GM18511 (cell line): Measurements from ENCODE around the gene BCAS1.

ENCODE experiments used
- ATAC-seq: cut with Tn5 transposase; IDR thresholded peaks from one replicate; pipeline ENCODE4 v1.9.1; 2021; ENCODE audit warnings: mild to moderate bottlenecking, moderate library complexity; ENCODE audit not compliant: unreplicated experiment

Gene BCAS1

DNA sequence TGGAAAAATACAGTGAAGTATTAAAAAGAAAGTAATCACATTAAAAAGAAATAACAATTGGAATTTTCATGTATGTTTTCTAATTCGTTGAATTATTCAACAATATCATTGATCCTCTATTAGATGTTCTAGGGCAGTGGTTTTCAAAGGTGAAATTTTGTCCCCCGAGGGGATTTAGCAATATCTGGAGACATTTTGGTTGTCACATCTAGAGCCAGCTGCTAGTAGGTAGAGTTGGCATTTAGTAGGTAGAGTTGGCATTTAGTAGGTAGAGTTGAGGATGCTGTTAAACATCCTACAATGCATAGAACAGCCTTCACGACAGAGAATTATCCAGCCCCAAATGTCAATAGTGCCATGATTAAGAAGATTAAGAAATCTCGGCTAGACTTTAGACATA lies 173.7 kb downstream of the BCAS1 start:
- no peak for ATAC-seq

DNA sequence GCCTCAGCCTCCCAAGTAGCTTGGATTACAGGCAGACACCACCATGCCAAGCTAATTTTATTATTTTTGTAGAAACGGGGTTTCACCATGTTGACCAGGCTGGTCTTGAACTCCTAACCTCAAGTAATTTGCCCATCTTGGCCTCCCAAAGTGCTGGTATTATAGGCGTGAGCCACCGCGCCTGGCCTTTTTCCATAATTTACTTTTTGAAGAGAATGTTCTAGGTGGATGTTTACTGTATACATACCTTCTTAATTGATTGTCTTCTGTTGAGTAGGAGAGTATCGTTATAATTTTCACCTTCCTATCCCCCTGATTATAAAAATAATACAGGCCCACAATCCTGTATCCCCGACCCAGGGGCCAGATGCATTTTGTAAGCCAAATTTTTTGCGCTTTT lies 174.4 kb downstream of the BCAS1 start:
- ATAC-seq = no peak

DNA sequence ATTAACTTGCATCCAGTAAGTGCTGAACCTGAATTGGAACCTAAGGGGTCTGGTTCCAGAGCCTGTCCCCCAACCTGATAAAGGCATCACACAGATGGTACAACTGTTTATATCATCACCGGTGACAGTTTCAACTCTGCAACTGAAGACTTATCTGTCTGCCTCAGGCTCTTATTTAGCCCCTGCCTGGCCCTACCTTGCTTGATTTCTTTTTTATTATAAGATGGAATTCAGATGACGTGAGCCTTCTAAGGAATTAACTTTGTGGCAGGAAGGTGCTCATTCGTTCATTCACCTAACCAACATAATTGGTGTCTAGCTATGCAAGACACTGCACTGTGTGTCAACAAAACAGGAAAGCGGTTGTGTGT lies 175.0 kb downstream of the BCAS1 start:
- ATAC-seq = no peak

DNA sequence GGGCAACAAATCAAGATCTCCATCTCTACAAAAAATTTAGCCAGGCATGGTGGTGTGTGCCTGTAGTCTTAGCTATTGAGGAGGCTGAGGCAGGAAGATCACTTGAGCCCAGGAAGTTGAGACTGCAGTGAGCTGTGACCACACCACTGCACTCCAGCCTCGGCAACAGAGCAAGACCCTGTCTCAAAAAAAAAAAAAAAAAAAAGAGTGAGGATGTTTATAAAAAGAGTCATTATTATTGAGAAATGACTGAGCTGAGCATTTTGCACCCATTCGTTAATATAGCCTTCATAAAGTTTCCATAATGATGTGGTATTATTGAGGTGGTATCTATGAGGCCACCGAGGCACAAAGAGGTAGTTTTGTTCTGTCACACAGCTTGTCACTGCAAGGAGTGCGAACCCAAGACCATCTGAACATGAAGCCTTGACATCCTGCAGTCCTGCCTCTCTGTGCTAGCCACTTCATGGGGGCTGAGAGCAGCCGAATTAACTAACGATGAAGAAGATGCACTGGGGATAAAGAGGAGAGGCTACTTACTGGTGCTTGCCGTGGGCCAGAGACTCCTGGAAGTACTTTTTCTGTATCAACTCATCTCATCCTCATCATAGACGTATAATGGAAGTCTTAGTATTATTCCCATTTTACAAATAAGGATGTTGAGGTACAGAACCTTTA lies 175.5 kb downstream of the BCAS1 start:
- no peak for ATAC-seq
